Adrenal gland (tissue), 5 donors: ENCODE data around the gene ACOT13.

Experiments used
- CTCF ChIP-seq, 6 experiments: fragments of 450-650 bp in 4 of 6; fragments of 200-600 bp in 2 of 6; sonication (generic) in 1 of 6; IDR thresholded peaks; 1 replicate in 5 of 6; 2 replicates in 1 of 6; pipeline versions ENCODE4 v1.5.1 to v1.8.0; 2016 to 2021; ENCODE audit warnings: antibody characterized with exemption in 6 of 6, mild to moderate bottlenecking in 2 of 6, moderate library complexity in 1 of 6
- POLR2A ChIP-seq, 2 donors: fragments of 450-650 bp; IDR thresholded peaks; one replicate each; pipeline ENCODE4 v1.6.1; 2017; ENCODE audit warnings: antibody characterized with exemption in 2 of 2, mild to moderate bottlenecking in 2 of 2, moderate library complexity in 1 of 2
- donor health status: DM: no; HTN: no; CAD: no.

GRCh38 chr6:24752917-24753492 is 86.1 kb downstream of the ACOT13 start:
- no peak for TF ChIP-seq POLR2A (IDR thresholded peaks at IDR 0.05)
- no peak for TF ChIP-seq CTCF (IDR thresholded peaks at IDR 0.05)
